Astrocyte of the cerebellum (primary cell): ENCODE data around the gene GPRC5C.

Source experiments
- DNase-seq: peaks from one replicate; pipeline ENCODE4 v3.0.0-alpha.2; 2011; ENCODE audit warnings: low read depth
- H3K4me3 ChIP-seq: 2 replicates; pipeline ENCODE4 v1.5.1; 2011; ENCODE audit warnings: mild to moderate bottlenecking, low read depth, low read length, moderate library complexity
- CTCF ChIP-seq: IDR thresholded peaks from 2 replicates; pipeline ENCODE4 v1.5.1; 2012; ENCODE audit warnings: low read length, low read depth, moderate library complexity, mild to moderate bottlenecking; ENCODE audit errors: missing control alignments
- in situ Hi-C: cut with HindIII; loops from 2 replicates; pipeline ENCODE4 v1.10.0; 2017; ENCODE audit warnings: low sequenced_read_pairs

Gene GPRC5C

DNA sequence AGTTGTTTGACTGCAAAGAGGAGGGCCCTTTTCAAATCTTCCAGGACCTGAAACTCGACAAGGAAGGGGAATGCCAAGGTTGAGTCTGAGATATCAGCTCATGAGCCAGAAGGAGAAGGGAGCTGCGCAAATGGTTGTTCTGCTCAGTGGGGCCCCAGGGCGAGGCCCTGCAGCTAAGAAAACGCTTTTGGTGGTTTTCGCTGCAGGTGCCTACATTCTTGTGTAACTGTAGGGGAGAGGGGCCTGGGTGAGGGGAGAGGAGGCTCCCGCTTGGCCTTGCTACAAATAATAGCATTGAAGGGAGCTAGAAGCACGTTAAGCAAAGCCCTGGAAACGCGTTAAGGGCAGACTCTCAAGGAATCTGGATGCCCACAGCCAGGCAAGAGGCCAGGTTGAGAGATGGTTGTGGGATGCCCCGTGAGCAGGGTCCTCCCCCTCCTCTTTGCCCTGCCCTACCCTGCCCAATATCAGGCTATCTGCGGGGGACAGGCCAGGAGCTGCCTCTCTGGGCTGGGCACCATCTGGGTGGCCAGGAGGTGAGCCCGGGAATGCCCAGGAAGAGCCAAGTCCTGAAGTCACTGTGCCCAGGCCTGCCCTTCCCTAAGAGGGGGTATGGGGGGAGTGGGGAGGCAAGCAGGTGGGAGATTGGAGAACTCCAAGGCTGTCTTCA lies 42.7 kb upstream of the GPRC5C start:
- in situ Hi-C loops = loop anchor here (5.0 kb wide), 1 partner anchor 88 kb away; no protein-coding TSS in a partner anchor
- no peak overlapping the region for H3K4me3 ChIP-seq
- TF ChIP-seq CTCF = no peak
- no peak for DNase-seq

GRCh38 chr17:74389937-74390679 lies 41.8 kb upstream of the GPRC5C start:
- DNase-seq = no peak
- no peak overlapping the region for H3K4me3 ChIP-seq
- no peak for TF ChIP-seq CTCF
- in situ Hi-C loops = loop anchor here (5.0 kb wide), 1 partner anchor 87 kb away; no protein-coding TSS in a partner anchor

GRCh38 chr17:74390680-74391653 lies 40.9 kb upstream of the GPRC5C start:
- no peak for TF ChIP-seq CTCF
- in situ Hi-C loops = no loop called here
- no peak overlapping the region for H3K4me3 ChIP-seq
- DNase-seq = no peak

DNA sequence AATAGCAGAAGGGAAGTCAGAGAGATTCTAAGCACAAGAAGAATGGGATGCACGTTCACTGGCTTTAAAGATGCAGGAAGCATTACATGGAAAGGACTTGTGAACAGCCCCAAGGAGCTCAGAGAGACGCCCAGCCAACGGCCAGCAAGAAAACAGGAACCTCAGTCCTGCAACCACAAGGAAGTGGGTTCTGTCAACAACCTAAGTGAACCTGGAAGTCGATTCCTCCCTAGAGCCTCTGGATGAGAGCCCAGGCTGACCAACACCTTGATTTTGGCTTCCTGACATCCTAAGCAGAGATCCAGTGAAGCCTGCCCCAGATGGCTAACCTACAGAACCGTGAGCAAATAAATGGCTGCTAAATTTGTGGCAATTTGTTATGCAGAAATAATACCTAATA lies 40.1 kb upstream of the GPRC5C start:
- no peak for TF ChIP-seq CTCF
- in situ Hi-C loops = no loop called here
- H3K4me3 ChIP-seq = no peak overlapping the region
- no peak for DNase-seq

DNA sequence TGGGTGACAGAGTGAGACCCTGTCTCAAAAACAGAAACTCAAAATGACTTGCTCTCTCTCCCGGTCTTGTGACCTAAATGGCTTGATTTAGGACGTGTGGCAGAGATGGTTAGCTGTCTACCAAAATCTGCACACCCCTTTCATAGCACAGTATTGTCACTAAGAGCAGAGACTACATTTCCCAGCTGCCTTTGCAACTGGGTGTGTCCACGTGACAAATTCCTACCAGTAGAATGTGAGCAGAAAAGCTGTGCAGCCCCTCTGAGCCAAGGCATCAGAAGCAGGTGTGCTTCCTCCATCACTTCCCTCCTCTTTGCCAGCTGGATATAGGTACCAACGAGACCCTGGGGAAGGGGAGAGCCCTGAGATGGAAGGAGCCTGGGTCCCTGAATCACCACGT lies 39.0 kb upstream of the GPRC5C start:
- no peak for TF ChIP-seq CTCF
- H3K4me3 ChIP-seq = no peak overlapping the region
- in situ Hi-C loops = no loop called here
- no peak for DNase-seq

GRCh38 chr17:74393346-74393942 lies 38.4 kb upstream of the GPRC5C start:
- no peak overlapping the region for H3K4me3 ChIP-seq
- TF ChIP-seq CTCF = no peak
- in situ Hi-C loops = no loop called here
- DNase-seq = no peak
